ENCODE measurements around the gene PDE4C. TPM values are rescaled to one million over a fixed set of nuclear protein-coding genes. Genes with fewer than 3 reads are reported as not detected.

The PDE4C gene
- total RNA-seq, 1 experiment from 2014 or later: 3.0 TPM

- no peak for TF ChIP-seq JAZF1 (CRISPR knock-in tag; IDR thresholded peaks at IDR 0.05)
- TF ChIP-seq EMX1 (CRISPR knock-in tag; IDR thresholded peaks at IDR 0.05): no peak
- TF ChIP-seq HMGA2 (CRISPR knock-in tag; IDR thresholded peaks at IDR 0.05): no peak
- TF ChIP-seq NFATC4 (CRISPR knock-in tag; IDR thresholded peaks at IDR 0.05): no peak
- no peak for TF ChIP-seq GRHL2 (CRISPR knock-in tag; IDR thresholded peaks at IDR 0.05; ENCODE audit: insufficient replicate concordance, severe bottlenecking)
- TF ChIP-seq TCF7 (CRISPR knock-in tag; IDR thresholded peaks at IDR 0.05; ENCODE audit: low read depth): peak; percentile 72; the same call in 1 of the 2 replicates
- no peak for TF ChIP-seq ATF1 (CRISPR knock-in tag; IDR thresholded peaks at IDR 0.05)
- no peak for TF ChIP-seq ZNF423 (CRISPR knock-in tag; IDR thresholded peaks at IDR 0.05)
- no peak for TF ChIP-seq CDX4 (CRISPR knock-in tag; IDR thresholded peaks at IDR 0.05; ENCODE audit: borderline replicate concordance)
- no peak for TF ChIP-seq IRF2 (CRISPR knock-in tag; IDR thresholded peaks at IDR 0.05; ENCODE audit: borderline replicate concordance, low read depth)
- no peak for TF ChIP-seq ESRRA (CRISPR knock-in tag; IDR thresholded peaks at IDR 0.05; ENCODE audit: borderline replicate concordance)
- no peak for TF ChIP-seq NR2C2 (CRISPR knock-in tag; IDR thresholded peaks at IDR 0.05)
- no peak for TF ChIP-seq NR1H2 (CRISPR knock-in tag; IDR thresholded peaks at IDR 0.05)
- no peak for TF ChIP-seq CTCF (IDR thresholded peaks at IDR 0.05)
- TF ChIP-seq ZNF396 (CRISPR knock-in tag; IDR thresholded peaks at IDR 0.05; ENCODE audit: borderline replicate concordance): no peak
- TF ChIP-seq E2F4 (CRISPR knock-in tag; IDR thresholded peaks at IDR 0.05; ENCODE audit: borderline replicate concordance, low read depth): no peak
- TF ChIP-seq AR (CRISPR knock-in tag; IDR thresholded peaks at IDR 0.05): no peak
- no peak for TF ChIP-seq ZNF281 (CRISPR knock-in tag; IDR thresholded peaks at IDR 0.05)
- TF ChIP-seq TEAD1 (CRISPR knock-in tag; IDR thresholded peaks at IDR 0.05): peak; percentile 85
- no peak for TF ChIP-seq MYBL2 (CRISPR knock-in tag; IDR thresholded peaks at IDR 0.05)
- no peak for TF ChIP-seq ZBTB43 (CRISPR knock-in tag; IDR thresholded peaks at IDR 0.05)
- peak; percentile 80 for TF ChIP-seq USF1 (CRISPR knock-in tag; IDR thresholded peaks at IDR 0.05)
- no peak for TF ChIP-seq ETV6 (CRISPR knock-in tag; IDR thresholded peaks at IDR 0.05)
- peak; percentile 66; the same call in 1 of the 2 replicates for TF ChIP-seq FOXP1 (CRISPR knock-in tag; IDR thresholded peaks at IDR 0.05; ENCODE audit: borderline replicate concordance)
- no peak for TF ChIP-seq NR3C1 (CRISPR knock-in tag; conservative IDR thresholded peaks at IDR 0.05; ENCODE audit: low read depth)
- TF ChIP-seq ZNF121 (CRISPR knock-in tag; IDR thresholded peaks at IDR 0.05): no peak; the same call in 1 of the 2 replicates
- no peak for TF ChIP-seq TEAD4 (CRISPR knock-in tag; IDR thresholded peaks at IDR 0.05)
These were observed 13.1 kb upstream of the PDE4C start (continued) for GRCh38 chr19:18239303-18239702.
